ENCODE measurements around the gene FAM162A.
"Not testable (repeated sequence)": the region's sequence is repeated elsewhere in the genome, so short reads cannot be mapped to it uniquely, and the experiment has no call there.

Gene FAM162A

GRCh38 chr3:122435950-122436349 is 52.0 kb downstream of the FAM162A start:
- no peak overlapping the region for H3K4me3 ChIP-seq (ENCODE audit: low read length)
- DNase-seq (ENCODE audit: low read depth): no peak
- TF ChIP-seq, protein P1, sequence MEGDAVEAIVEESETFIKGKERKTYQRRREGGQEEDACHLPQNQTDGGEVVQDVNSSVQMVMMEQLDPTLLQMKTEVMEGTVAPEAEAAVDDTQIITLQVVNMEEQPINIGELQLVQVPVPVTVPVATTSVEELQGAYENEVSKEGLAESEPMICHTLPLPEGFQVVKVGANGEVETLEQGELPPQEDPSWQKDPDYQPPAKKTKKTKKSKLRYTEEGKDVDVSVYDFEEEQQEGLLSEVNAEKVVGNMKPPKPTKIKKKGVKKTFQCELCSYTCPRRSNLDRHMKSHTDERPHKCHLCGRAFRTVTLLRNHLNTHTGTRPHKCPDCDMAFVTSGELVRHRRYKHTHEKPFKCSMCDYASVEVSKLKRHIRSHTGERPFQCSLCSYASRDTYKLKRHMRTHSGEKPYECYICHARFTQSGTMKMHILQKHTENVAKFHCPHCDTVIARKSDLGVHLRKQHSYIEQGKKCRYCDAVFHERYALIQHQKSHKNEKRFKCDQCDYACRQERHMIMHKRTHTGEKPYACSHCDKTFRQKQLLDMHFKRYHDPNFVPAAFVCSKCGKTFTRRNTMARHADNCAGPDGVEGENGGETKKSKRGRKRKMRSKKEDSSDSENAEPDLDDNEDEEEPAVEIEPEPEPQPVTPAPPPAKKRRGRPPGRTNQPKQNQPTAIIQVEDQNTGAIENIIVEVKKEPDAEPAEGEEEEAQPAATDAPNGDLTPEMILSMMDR (conservative IDR thresholded peaks at IDR 0.05; ENCODE audit: low read length): no peak

DNA sequence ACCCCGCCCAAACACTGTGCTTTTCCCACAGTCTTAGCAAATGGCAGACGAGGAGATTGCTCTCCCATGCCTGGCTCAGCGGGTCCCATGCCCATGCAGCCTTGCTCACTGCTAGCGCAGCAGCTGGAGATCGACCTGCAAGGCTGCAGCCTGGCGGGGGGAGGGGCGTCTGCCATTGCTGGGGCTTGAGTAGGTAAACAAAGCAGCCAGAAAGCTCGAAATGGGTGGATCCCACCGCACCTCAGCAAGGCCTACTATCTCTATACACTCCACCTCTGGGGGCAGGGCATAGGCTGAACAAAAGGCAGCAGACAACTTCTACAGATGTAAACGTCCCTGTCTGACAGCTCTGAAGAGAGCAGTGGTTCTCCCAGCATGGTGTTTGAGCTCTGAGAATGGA is 59.1 kb downstream of the FAM162A start:
- TF ChIP-seq, protein P1 (conservative IDR thresholded peaks at IDR 0.05; ENCODE audit: low read length): no peak
- H3K4me3 ChIP-seq (ENCODE audit: low read length): no peak overlapping the region
- DNase-seq (ENCODE audit: low read depth): no peak

- not testable (repeated sequence) for H3K4me3 ChIP-seq (ENCODE audit: low read length); DNase-seq (ENCODE audit: low read depth)
Observed at GRCh38 chr3:122443762-122444490, 59.9 kb downstream of the FAM162A start.

GRCh38 chr3:122444491-122444887 is 60.5 kb downstream of the FAM162A start:
- H3K4me3 ChIP-seq (ENCODE audit: low read length); DNase-seq (ENCODE audit: low read depth): not testable (repeated sequence)

GRCh38 chr3:122448218-122448617 is 64.2 kb downstream of the FAM162A start:
- DNase-seq (ENCODE audit: low read depth); H3K4me3 ChIP-seq (ENCODE audit: low read length): not testable (repeated sequence)

DNA sequence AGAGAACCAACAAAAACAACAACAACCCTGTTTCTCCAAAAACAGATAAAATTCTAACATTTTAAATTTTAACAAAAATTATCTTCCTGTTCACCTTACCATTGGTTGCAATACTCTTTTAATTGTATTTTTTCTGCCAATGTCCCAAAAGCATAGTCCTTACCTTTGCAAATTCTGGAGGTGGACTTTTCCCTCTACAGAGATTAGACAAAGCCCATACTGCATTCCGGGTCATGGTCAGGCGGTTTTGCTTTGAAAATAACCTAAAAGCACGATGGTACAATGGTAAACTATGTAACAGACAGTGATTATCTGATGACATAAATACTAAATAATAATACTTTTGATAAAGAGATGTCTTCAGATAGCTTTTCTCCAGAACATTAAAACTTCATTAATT is 67.4 kb downstream of the FAM162A start:
- H3K4me3 ChIP-seq (ENCODE audit: low read length): no peak overlapping the region
- DNase-seq (ENCODE audit: low read depth): no peak
- TF ChIP-seq, protein P1 (conservative IDR thresholded peaks at IDR 0.05; ENCODE audit: low read length): no peak

- H3K4me3 ChIP-seq (ENCODE audit: low read length): no peak overlapping the region
- DNase-seq (ENCODE audit: low read depth): no peak
- TF ChIP-seq, protein P1 (conservative IDR thresholded peaks at IDR 0.05; ENCODE audit: low read length): no peak
Observed at GRCh38 chr3:122456074-122456473, 72.1 kb downstream of the FAM162A start.

GRCh38 chr3:122457706-122458105 is 73.7 kb downstream of the FAM162A start:
- DNase-seq (ENCODE audit: low read depth): no peak
- TF ChIP-seq, protein P1 (conservative IDR thresholded peaks at IDR 0.05; ENCODE audit: low read length): no peak
- H3K4me3 ChIP-seq (ENCODE audit: low read length): no peak overlapping the region

DNA sequence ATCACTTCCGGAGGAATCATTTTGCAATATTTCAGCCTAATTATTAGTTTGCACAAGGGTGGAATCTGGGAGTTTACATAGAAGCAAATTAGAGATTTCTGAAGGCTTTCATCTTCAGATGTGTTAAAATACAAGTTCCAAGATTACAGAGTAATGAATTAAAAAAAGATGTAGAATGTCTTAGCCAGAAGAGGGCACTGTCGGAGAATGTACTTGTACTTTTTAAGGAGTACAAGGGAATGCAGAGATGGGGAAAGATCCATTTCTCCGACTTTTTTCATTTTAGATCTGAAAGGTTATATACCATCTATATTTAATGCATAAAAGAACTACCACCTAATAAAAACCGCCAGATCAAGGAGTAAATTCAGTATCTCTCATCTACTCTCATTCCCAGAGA is 75.0 kb downstream of the FAM162A start:
- peak; percentile 73 for DNase-seq (ENCODE audit: low read depth)
- TF ChIP-seq, protein P1 (conservative IDR thresholded peaks at IDR 0.05; ENCODE audit: low read length): peak; percentile 62
- H3K4me3 ChIP-seq (ENCODE audit: low read length): no peak overlapping the region
